Heart right ventricle (tissue), 16 donors: ENCODE results near the gene DUSP28. TPM values are rescaled to one million over a fixed set of nuclear protein-coding genes. Genes with fewer than 3 reads are reported as not detected.
A peak's percentile ranks its signal among the peaks of the same experiment; 100 is the strongest.

Experiments
- ATAC-seq, 8 donors: fragments of 200-7000 bp; cut with Tn5 transposase; one replicate each; pipeline ENCODE4 v1.9.1; 2020; ENCODE audit warnings: mild to moderate bottlenecking in 8 of 8, moderate library complexity in 8 of 8, moderate number of reproducible peaks in 1 of 8
- DNase-seq, 2 donors: peaks; one replicate each; pipeline ENCODE4 v3.0.0-alpha.2; 2020
- H3K27ac ChIP-seq, 10 donors: fragments of 200-600 bp; sonication (generic) in 2 of 10; one replicate each; pipeline versions ENCODE4 v1.5.0 to v1.8.0; 2020 to 2022; ENCODE audit warnings: mild to moderate bottlenecking in 3 of 10
- H3K27me3 ChIP-seq, 7 donors: fragments of 200-600 bp; one replicate each; pipeline ENCODE4 v1.8.0; 2021 to 2022; ENCODE audit warnings: mild to moderate bottlenecking in 2 of 7
- H3K36me3 ChIP-seq, 9 donors: fragments of 200-600 bp; sonication (generic) in 1 of 9; one replicate each; pipeline versions ENCODE4 v1.5.0 to v1.8.0; 2020 to 2022; ENCODE audit warnings: mild to moderate bottlenecking in 2 of 9
- H3K4me1 ChIP-seq, 9 donors: fragments of 200-600 bp; sonication (generic) in 1 of 9; one replicate each; pipeline versions ENCODE4 v1.5.0 to v1.8.0; 2020 to 2022; ENCODE audit warnings: mild to moderate bottlenecking in 4 of 9
- H3K4me3 ChIP-seq, 10 donors: fragments of 200-600 bp; sonication (generic) in 2 of 10; one replicate each; pipeline versions ENCODE4 v1.5.0 to v1.8.0; 2020 to 2022; ENCODE audit warnings: mild to moderate bottlenecking in 7 of 10, moderate library complexity in 2 of 10
- H3K9me3 ChIP-seq, 11 donors: fragments of 200-600 bp in 10 of 11; sonication (generic) in 2 of 11; one replicate each; pipeline versions ENCODE4 v1.5.0 to v1.8.0; 2013 to 2022; ENCODE audit warnings: mild to moderate bottlenecking in 2 of 11, control low read depth in 1 of 11, moderate library complexity in 1 of 11
- WGBS, 2 donors: extraction: QIAGEN DNeasy Blood & Tissue Kit; methylation state at CpG; one replicate each; pipeline ENCODE4 v1.1.7; 2013; ENCODE audit warnings: inconsistent platforms in 1 of 2; 5-methylcytosine and 5-hydroxymethylcytosine counted together
- intact Hi-C, 10 donors: fragments of 100-400 bp; cut with DNase I; formaldehyde crosslinking; loops; one replicate each; pipeline versions ENCODE4 v1.11.1 to v1.14.2; 2022
- polyA plus RNA-seq, 2 donors: library from polyadenylated mRNA; stranded (reverse); fragments of 200-250 nt; gene quantifications; one replicate each; pipeline ENCODE4 v1.2.3, GENCODE V29; 2013
- total RNA-seq, 10 donors: library from RNA; stranded (reverse); fragmentation: NEBNext Ultra II Directional in 3 of 10; extraction: Animal tissue kit (Norgen Biotek cat#: 25700) in 3 of 10; gene quantifications; one replicate each; pipeline versions ENCODE4 v1.2.1 to v1.2.4, GENCODE V29; 2021 to 2023
- TF ChIP-seq, protein P1 (sequence below), 9 donors: fragments of 200-600 bp; sonication (generic) in 2 of 9; IDR thresholded peaks; one replicate each; pipeline versions ENCODE4 v1.5.0 to v1.8.0; 2021 to 2022; ENCODE audit warnings: antibody characterized with exemption in 9 of 9, mild to moderate bottlenecking in 5 of 9, moderate library complexity in 1 of 9
- donor health status: Arrhythmogenic right ventricular cardiomyopathy.
- donor health status: ischemic (EF 13 %, LVEDD 7.1; RV severe dilation, severe dysfunction).
- donor health status: healthy with polysubstance abuse.
- donor health status: DM: no; HTN: yes; CAD: no.
- donor health status: DM: no; HTN: no; CAD: no.
- donor health status: ischemic (EF 25% LVEDD 6.9; RV normal size, moderate dysfunction).
- donor health status: ischemic (EF 25% LVEDD 5.7; RV mildly dilated, moderate dysfunction).
- donor health status: healthy.
- donor health status: DM: yes; HTN: yes; CAD: no.
- donor health status: Ischemic cardiomyopathy.
- donor health status: ischemic (EF 35%, LVEDD 5.7; RV mildly dilated, moderate dysfunction).
- donor health status: nonischemic (EF 11% LVEDD 7.7; RV severe dilation, severe dysfunction).
- donor health status: DM: yes; HTN: yes; CAD: no.
- donor health status: PGD.
- donor health status: ischemic (EF 29% LVEDD 5.4; RV normal size, mild dysfunction).
- donor health status: nonischemic (EF 23%, LVEDD 6.1; RV moderate dilation, normal function).

DUSP28 gene
- total and polyA plus RNA-seq, 12 donors: 4.7 to 22.1 (median 13.4) TPM

DNA sequence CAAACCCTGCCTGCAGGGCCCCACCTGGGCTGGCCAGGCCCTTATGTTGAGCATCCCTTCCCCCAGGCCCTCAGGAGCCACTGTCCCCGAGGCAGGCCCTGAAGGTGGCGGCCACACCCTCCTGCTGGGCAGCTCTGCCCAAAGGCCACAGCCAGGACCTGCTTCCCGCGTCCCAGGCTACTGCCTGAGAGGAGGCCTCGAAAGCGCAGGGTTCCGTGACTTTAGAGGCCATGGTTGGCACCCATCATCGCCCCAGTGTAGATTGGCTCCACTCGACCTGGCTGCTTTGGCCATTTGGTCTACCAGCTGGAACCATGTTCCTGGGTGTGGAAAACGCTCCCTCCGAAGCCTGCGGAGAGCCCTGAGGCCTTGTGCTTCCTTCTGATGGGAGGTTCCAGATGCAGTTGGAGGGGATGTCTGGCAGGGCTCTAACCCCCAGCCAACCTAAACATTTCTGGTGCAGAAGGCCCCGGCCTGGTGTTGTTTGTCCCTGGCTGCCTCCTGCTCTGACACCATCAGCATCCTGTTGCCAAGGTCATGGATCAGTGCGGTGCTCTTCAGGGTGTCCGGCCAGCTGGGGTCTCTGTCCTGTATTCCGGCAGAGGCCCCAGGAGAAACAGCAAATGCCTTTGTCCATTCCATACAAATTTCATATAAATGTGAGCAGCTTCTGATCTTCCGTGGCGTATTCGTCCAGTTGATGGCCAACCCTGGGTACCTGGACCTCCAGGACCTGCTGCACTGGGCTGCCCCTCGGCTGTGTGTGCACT lies 41.1 kb downstream of the DUSP28 start:
- 81 to 87% methylated on average over 20 of the region's 20 CpGs for WGBS, 2 donors
- TF ChIP-seq, protein P1, sequence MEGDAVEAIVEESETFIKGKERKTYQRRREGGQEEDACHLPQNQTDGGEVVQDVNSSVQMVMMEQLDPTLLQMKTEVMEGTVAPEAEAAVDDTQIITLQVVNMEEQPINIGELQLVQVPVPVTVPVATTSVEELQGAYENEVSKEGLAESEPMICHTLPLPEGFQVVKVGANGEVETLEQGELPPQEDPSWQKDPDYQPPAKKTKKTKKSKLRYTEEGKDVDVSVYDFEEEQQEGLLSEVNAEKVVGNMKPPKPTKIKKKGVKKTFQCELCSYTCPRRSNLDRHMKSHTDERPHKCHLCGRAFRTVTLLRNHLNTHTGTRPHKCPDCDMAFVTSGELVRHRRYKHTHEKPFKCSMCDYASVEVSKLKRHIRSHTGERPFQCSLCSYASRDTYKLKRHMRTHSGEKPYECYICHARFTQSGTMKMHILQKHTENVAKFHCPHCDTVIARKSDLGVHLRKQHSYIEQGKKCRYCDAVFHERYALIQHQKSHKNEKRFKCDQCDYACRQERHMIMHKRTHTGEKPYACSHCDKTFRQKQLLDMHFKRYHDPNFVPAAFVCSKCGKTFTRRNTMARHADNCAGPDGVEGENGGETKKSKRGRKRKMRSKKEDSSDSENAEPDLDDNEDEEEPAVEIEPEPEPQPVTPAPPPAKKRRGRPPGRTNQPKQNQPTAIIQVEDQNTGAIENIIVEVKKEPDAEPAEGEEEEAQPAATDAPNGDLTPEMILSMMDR (IDR thresholded peaks at IDR 0.05): no peak
- DNase-seq (peak in 1 of 2 donors; percentile 8), ATAC-seq (no peak)
- Histone ChIP-seq H3K27me3 (no peaks in the 10 kb centered on the region), H3K36me3 (peaks cover 0 to 54% (median 8%) of the 10 kb centered on the region in 9 donors), H3K9me3 (no peaks in the 10 kb centered on the region), H3K4me3 (no peak overlapping the region), H3K27ac (no peak overlapping the region), H3K4me1 (peaks cover 0 to 21% (median 11%) of the 10 kb centered on the region in 9 donors)
- intact Hi-C loops: loop anchor here in 1 of 10 donors (5.0 kb wide), 1 partner anchor 241 kb away; no protein-coding TSS in a partner anchor

DNA sequence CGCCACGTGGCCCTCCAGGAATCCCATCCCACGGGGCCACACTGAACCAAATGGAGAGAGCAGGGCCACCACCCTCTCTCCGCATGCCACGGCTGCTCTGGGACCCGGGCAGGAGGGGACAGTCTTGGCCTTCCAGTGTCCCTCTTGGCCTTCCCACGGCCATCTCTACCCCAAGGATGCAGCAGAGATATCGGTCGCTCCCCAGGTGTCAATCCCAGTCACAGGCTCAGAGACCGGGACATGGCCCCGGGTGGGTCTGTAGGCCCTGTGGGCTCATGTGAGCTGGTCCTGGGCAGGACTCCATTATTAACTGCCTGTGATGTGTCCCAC lies 41.6 kb downstream of the DUSP28 start:
- Histone ChIP-seq H3K36me3 (peaks cover 0 to 49% (median 8%) of the 10 kb centered on the region in 9 donors), H3K27ac (no peak overlapping the region), H3K4me1 (peaks cover 0 to 18% (median 10%) of the 10 kb centered on the region in 9 donors), H3K4me3 (no peak overlapping the region), H3K9me3 (no peaks in the 10 kb centered on the region), H3K27me3 (no peaks in the 10 kb centered on the region)
- intact Hi-C loops: loop anchor here in 1 of 10 donors (5.0 kb wide), 1 partner anchor 241 kb away; no protein-coding TSS in a partner anchor
- no peak for DNase-seq
- 92 to 94% methylated on average over 11 of the region's 11 CpGs for WGBS, 2 donors
- TF ChIP-seq, protein P1 (IDR thresholded peaks at IDR 0.05): no peak
- ATAC-seq: no peak

DNA sequence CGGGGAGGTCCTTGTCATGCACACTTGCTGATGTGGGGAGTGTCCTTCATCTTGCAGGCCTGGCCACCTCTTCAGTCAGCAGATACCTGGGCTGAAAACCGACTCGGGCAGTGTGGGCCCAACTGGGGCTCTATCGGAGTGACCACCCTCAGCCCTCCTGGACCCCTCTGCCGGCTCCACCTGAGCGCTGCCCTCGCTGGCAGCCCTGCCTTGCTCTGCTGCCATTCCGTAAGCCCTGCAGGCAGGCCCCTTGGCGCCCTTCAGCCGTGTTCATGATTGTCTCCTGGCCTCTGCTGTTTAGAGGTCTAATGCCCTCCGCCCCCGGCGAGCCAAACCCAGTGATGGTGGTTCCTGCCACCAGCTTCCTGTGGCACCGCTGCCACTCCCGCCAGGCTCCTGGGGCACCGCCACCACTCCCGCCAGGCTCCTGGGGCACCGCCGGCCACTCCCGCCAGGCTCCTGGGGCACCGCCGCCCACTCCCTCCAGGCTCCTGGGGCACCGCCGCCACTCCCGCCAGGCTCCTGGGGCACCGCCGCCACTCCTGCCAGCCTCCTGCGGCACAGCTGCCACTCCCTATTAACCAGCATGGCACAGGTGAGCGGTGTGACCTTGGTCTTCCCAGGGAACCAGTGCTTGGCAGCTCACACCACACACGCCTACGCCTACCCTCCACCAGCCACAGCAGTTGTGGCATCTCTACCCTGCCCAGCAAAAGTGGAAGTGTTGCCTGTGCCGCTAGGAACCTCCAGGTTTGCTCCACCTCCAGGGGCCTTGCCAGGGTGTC lies 42.3 kb downstream of the DUSP28 start:
- intact Hi-C loops: loop anchor here in 1 of 10 donors (5.0 kb wide), 1 partner anchor 240 kb away; no protein-coding TSS in a partner anchor
- H3K36me3 ChIP-seq: peaks cover 0 to 43% (median 8%) of the 10 kb centered on the region in 9 donors

More for the DNA sequence above, 42.3 kb downstream of the DUSP28 start:
- WGBS, 2 donors: 91 to 93% methylated on average over 31 to 32 of the region's 32 CpGs
- ATAC-seq (no peak), DNase-seq (no peak)
- Histone ChIP-seq H3K27ac (no peak overlapping the region), H3K4me3 (no peak overlapping the region), H3K4me1 (peaks cover 0 to 12% (median 8%) of the 10 kb centered on the region in 9 donors), H3K27me3 (no peaks in the 10 kb centered on the region), H3K9me3 (no peaks in the 10 kb centered on the region)
- TF ChIP-seq, protein P1 (IDR thresholded peaks at IDR 0.05): no peak
